ENCODE data around the gene DNM1L. TPM values are rescaled to one million over a fixed set of nuclear protein-coding genes. Genes with fewer than 3 reads are reported as not detected.

The DNM1L gene
- total and polyA plus RNA-seq, 10 of the 15 experiments (the other 5 are each of a cell fraction or from before 2014, with no cell fraction given), result 23.1 to 201 (median 63.9) TPM

DNA sequence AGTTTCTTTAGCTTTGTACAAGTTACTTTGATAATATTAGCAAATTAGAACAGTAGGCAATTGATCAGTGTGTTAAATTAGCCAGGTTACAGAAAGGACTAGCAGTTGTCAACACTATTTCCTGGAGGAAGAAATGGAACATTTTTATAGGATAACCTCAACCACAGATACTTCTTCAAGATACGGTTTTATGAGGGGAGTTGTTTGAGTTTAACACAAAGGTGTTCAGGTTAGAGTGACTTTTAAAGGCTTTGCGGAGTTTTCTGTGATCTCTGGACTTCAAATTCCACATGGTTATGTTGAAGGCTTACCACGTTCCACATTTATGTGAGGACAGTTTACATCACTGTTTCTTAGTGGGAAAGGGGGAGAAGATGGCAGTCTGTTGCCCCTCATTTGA, 57.3 kb downstream of the DNM1L start:
- no peak overlapping the region for H3K4me3 ChIP-seq
- H3K79me2 ChIP-seq (ENCODE audit: control insufficient read depth, insufficient read depth, low read length), result no peaks in the 10 kb centered on the region
- POLR2A ChIA-PET, result no interaction called here
- SMC1A ChIA-PET (ENCODE audit: uncharacterized antibody, unreplicated experiment), result interaction anchor here (1.0 to 1.8 kb wide), 4 partner anchors 14 to 47 kb away, joined by 3 to 4 read pairs (median 3); partner anchors contain the start of gene YARS2
- H2AFZ ChIP-seq (ENCODE audit: control insufficient read depth, low read depth, low read length), result no peak overlapping the region
- RAD21 ChIA-PET (ENCODE audit: unreplicated experiment), result no interaction called here
- no peaks in the 10 kb centered on the region for H3K9me3 ChIP-seq (replicated peaks; ENCODE audit: control insufficient read depth, insufficient read depth, low read length)
- no peak for DNase-seq (ENCODE audit: low read depth, low spot score)
- H3K27me3 ChIP-seq (replicated peaks in 1 of 2; ENCODE audit: control insufficient read depth in 2 of 2, insufficient read depth in 2 of 2, low read length in 1 of 2), result no peaks in the 10 kb centered on the region
- no peaks in the 10 kb centered on the region for H3K4me1 ChIP-seq (ENCODE audit: control insufficient read depth, insufficient read depth, low read length)
- 88% methylated on average over 3 of the region's 3 CpGs for WGBS (ENCODE audit: insufficient coverage, insufficient replicate concordance, low lambda C conversion rate, missing lambda C conversion rate)
- H3K9ac ChIP-seq (ENCODE audit: control insufficient read depth, insufficient read depth, low read length), result no peak overlapping the region
- in situ Hi-C loops (cut with MboI) (no loop called here), intact Hi-C loops (cut with micrococcal nuclease; ENCODE audit: unreplicated experiment) (no loop called here)
- H3K4me2 ChIP-seq (ENCODE audit: control insufficient read depth, insufficient read depth), result no peak overlapping the region
- CTCF ChIA-PET, result interaction anchor here (1.4 kb wide), 1 partner anchor 19 kb away, joined by 9 read pairs; the partner anchor contains the start of gene YARS2
- FAIRE-seq, result no peak
- H4K20me1 ChIP-seq (ENCODE audit: control insufficient read depth, insufficient read depth), result no peaks in the 10 kb centered on the region
- no TSS peak for BruUV-seq (replicated peaks)
- TF ChIP-seq NR2C1 (IDR thresholded peaks at IDR 0.05) (no peak), CBX5 (IDR thresholded peaks at IDR 0.05; ENCODE audit: low read depth) (no peak), EZH2 (IDR thresholded peaks at IDR 0.05; ENCODE audit: borderline replicate concordance, control insufficient read depth, low read depth, low read length) (no peak), IKZF2 (IDR thresholded peaks at IDR 0.05) (no peak), CHD1 (IDR thresholded peaks at IDR 0.05; ENCODE audit: low read depth, low read length) (no peak), SUPT20H (IDR thresholded peaks at IDR 0.05; ENCODE audit: borderline replicate concordance, control insufficient read depth, low read depth, low read length) (no peak), NR2C2 (IDR thresholded peaks at IDR 0.05; ENCODE audit: borderline replicate concordance, control insufficient read depth, insufficient read length, low read depth) (no peak), MAX (IDR thresholded peaks at IDR 0.05; ENCODE audit: low read depth, low read length) (no peak), ZNF622 (IDR thresholded peaks at IDR 0.05) (no peak), MTA3 (IDR thresholded peaks at IDR 0.05; ENCODE audit: borderline replicate concordance, low read length) (no peak), MEF2A (IDR thresholded peaks at IDR 0.05; ENCODE audit: insufficient read depth, low read depth, low read length) (no peak), ZNF24 (IDR thresholded peaks at IDR 0.05) (no peak), KDM1A (IDR thresholded peaks at IDR 0.05; ENCODE audit: borderline replicate concordance) (no peak), TAF1 (IDR thresholded peaks at IDR 0.05; ENCODE audit: borderline replicate concordance, low read depth, low read length) (no peak), CHD4 (IDR thresholded peaks at IDR 0.05) (no peak), MYC (IDR thresholded peaks at IDR 0.05; ENCODE audit: insufficient read depth, insufficient read length, insufficient replicate concordance, low read length, severe bottlenecking) (no peak)
- TF ChIP-seq, protein P1, sequence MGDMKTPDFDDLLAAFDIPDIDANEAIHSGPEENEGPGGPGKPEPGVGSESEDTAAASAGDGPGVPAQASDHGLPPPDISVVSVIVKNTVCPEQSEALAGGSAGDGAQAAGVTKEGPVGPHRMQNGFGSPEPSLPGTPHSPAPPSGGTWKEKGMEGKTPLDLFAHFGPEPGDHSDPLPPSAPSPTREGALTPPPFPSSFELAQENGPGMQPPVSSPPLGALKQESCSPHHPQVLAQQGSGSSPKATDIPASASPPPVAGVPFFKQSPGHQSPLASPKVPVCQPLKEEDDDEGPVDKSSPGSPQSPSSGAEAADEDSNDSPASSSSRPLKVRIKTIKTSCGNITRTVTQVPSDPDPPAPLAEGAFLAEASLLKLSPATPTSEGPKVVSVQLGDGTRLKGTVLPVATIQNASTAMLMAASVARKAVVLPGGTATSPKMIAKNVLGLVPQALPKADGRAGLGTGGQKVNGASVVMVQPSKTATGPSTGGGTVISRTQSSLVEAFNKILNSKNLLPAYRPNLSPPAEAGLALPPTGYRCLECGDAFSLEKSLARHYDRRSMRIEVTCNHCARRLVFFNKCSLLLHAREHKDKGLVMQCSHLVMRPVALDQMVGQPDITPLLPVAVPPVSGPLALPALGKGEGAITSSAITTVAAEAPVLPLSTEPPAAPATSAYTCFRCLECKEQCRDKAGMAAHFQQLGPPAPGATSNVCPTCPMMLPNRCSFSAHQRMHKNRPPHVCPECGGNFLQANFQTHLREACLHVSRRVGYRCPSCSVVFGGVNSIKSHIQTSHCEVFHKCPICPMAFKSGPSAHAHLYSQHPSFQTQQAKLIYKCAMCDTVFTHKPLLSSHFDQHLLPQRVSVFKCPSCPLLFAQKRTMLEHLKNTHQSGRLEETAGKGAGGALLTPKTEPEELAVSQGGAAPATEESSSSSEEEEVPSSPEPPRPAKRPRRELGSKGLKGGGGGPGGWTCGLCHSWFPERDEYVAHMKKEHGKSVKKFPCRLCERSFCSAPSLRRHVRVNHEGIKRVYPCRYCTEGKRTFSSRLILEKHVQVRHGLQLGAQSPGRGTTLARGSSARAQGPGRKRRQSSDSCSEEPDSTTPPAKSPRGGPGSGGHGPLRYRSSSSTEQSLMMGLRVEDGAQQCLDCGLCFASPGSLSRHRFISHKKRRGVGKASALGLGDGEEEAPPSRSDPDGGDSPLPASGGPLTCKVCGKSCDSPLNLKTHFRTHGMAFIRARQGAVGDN (IDR thresholded peaks at IDR 0.05), result no peak
- H3K27ac ChIP-seq (ENCODE audit: control insufficient read depth, insufficient read depth), result no peak overlapping the region
- no peak for ATAC-seq
- H3K36me3 ChIP-seq (ENCODE audit: control insufficient read depth in 2 of 2, insufficient read depth in 2 of 2, low read length in 1 of 2), result peaks cover 0 to 22% of the 10 kb centered on the region in 2 experiments

Measured in GM12878 (cell line).